Measurements from ENCODE around the gene ZNF408.
"Not testable (repeated sequence)": the region's sequence is repeated elsewhere in the genome, so short reads cannot be mapped to it uniquely, and the experiment has no call there.

Gene ZNF408

DNA sequence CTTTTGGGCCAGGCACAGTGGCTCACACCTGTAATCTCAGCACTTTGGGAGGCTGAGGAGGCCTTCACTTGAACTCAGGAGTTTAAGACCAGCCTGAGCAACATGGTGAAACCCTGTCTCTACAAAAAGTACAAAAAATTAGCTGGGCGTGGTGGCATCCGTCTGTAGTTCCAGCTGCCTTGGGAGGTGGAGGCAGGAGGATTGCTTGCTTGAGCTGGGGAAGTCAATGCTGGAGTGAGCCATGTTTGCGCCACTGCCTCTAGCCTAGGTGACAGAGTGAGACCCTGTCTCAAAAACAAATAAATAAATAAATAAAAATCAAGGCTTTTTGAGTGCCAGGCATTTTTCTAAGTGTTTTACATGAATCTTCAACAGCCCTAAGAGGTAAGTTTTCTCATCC lies 30.3 kb upstream of the ZNF408 start:
- H3K4me3 Mint-ChIP-seq; H3K9me3 Mint-ChIP-seq; H3K27me3 Mint-ChIP-seq (ENCODE audit: low read depth): not testable (repeated sequence)
- peaks cover 43% of the 10 kb centered on the region for H3K4me1 Mint-ChIP-seq (ENCODE audit: low read depth)
- peaks cover 48% of the 10 kb centered on the region for H3K36me3 Mint-ChIP-seq (ENCODE audit: low read depth)
- H3K27ac Mint-ChIP-seq = peak overlapping the region; percentile 84

DNA sequence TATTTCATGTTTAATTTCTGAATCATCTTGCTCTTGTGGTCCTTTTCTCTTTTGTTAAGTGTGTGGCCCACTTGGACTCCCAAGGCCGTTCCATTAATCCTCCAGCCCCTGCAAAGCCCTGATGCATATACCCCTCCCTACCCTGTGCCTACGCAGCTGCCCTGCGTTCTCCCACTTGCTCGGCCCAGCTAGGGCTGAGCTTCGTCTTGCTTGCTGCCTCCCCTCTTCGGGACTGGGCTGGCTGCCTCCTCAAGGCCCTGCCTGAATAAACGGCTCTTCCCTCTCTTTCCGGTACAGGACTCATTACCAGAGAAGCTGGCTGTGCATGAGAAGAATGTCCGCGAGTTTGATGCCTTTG lies 28.9 kb upstream of the ZNF408 start:
- Mint-ChIP-seq H3K4me1 (ENCODE audit: low read depth) (peaks cover 47% of the 10 kb centered on the region), H3K27ac (peak overlapping the region; percentile 84), H3K27me3 (ENCODE audit: low read depth) (no peaks in the 10 kb centered on the region), H3K4me3 (peak overlapping the region; percentile 10), H3K9me3 (no peaks in the 10 kb centered on the region), H3K36me3 (ENCODE audit: low read depth) (peaks cover 47% of the 10 kb centered on the region)

DNA sequence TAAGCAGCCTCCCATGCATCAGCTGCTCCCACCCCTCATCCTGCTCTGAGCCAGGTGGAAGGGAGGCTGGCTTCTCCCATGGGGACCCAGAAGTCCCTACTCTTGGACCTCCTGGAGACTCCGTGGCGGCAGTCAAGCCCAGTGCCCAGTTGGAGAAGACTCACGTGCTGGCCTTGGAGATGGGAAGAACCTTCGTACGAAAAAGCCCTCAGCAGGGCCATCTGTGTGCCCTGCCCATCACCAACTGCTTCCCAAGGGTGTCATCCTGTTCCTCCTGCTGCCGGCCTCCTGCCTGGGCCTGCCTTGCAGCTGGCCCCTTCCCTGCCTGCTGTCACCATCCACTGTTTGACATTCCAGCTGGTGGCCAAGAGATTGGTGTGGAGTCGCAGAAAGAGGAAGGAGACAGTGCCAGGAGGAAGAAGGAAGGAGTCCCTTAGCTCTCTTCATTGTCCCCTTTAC lies 28.4 kb upstream of the ZNF408 start:
- H3K27me3 Mint-ChIP-seq (ENCODE audit: low read depth) = no peaks in the 10 kb centered on the region
- peaks cover 46% of the 10 kb centered on the region for H3K36me3 Mint-ChIP-seq (ENCODE audit: low read depth)
- H3K27ac Mint-ChIP-seq = peak overlapping the region; percentile 86
- H3K4me3 Mint-ChIP-seq = no peak overlapping the region
- peaks cover 49% of the 10 kb centered on the region for H3K4me1 Mint-ChIP-seq (ENCODE audit: low read depth)
- no peaks in the 10 kb centered on the region for H3K9me3 Mint-ChIP-seq

DNA sequence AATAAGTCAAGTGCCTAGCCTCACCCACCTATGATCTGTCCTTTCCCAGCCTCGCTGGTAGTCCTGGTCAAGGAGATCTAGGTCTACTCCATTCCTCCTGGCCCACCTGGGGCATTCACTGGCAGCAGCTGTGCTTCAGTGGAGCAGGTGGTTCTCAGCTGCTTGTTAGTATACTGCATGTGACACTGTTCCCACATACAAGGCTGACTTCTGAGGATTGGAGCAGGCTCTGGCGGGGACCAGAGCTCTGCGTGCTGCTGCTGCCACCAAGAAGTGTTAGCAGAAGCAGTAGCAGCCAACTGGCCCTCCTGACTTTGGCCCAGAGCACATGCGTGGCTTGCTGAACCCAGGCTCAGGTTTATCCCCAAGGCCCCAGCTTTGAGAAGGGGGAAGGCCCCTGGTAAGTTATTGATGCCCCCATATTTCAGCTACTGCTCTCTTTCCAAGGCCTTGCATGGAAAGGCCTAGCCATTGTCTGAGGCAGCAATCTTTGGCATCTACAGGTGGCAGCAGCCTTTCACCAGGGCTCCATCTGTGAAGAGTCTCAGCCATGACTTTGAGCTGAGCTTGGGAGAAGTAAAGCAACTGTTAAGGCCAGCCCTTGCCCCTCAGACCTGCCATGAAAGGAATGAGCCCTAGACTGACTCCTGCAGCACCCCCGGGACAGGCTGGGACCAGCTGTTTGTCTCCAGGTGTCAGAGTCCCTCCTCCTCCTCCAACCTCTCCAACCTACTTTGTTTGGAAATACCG lies 26.9 kb upstream of the ZNF408 start:
- Mint-ChIP-seq H3K9me3 (no peaks in the 10 kb centered on the region), H3K27ac (peak overlapping the region; percentile 78), H3K36me3 (ENCODE audit: low read depth) (peaks cover 48% of the 10 kb centered on the region), H3K4me1 (ENCODE audit: low read depth) (peaks cover 49% of the 10 kb centered on the region), H3K27me3 (ENCODE audit: low read depth) (no peaks in the 10 kb centered on the region), H3K4me3 (no peak overlapping the region)

DNA sequence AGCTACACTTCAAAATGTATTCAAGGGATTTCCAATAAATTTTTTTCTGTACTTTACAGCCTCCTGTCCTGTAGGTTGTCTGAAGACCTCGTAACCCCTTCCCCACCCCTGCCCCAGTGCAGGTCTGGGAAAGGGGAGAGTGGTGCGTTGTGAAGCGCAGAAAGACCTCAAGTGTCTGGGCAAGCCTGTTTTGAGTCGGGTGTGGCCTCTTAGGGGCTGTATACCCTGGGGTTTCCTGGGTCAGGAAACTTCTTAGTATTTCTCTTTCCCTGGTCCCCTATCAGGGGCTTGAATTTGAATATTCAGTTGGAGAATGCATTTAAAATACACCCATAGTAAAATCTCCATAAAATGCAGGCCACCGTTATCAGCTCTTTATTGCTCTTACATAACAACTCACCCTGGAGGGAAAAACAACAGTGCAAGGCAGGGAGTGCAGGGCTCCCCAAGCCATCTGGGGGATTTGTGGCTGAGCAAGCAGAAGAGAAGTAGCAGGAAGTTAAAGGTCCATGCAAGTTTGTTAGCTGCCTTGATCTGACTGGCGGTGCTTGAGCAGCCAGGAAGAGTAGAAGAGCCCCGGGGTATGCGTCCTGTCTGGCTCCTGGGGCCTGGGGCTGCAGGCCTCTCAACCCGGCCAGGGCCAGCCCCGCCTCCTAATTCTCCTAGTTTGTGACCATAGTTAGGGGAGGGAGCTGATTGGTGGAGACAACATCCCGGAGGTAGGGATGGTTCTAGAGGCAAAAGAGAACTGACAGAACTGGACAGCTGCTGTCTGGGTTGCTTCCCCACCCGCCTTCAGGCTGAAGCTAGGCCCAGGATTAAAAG lies 26.2 kb upstream of the ZNF408 start:
- H3K27me3 Mint-ChIP-seq (ENCODE audit: low read depth) = no peaks in the 10 kb centered on the region
- peaks cover 42% of the 10 kb centered on the region for H3K36me3 Mint-ChIP-seq (ENCODE audit: low read depth)

DNA sequence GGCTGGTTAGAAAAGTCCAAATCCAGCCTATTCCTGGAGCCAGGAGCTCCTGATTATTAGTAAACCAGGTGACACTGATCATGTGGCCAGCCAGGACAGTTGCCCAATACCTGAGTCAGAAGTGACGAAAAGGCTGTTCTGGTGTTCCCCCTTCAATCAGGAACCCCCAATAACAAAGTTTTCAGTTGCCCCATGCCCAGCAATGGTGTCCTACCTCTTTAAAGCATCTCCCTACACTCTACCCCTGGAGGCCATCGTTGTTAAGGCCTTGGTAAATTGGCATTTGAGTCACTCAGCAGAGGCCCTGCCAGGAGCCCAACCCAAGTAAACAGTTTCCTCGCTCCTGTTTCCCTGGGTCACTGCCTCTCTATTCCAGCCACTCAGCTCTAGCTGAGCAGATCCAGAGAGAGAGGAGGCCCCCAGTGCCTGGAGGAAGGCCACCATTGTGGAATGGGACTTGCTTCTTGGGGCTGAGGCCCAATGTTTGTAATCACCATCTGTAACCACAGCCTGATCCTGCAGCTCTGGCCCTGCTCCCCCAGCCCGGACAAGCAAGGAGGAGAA lies 25.5 kb upstream of the ZNF408 start:
- no peaks in the 10 kb centered on the region for H3K27me3 Mint-ChIP-seq (ENCODE audit: low read depth)
- H3K27ac Mint-ChIP-seq = peak overlapping the region; percentile 78
- no peaks in the 10 kb centered on the region for H3K9me3 Mint-ChIP-seq
- peaks cover 42% of the 10 kb centered on the region for H3K4me1 Mint-ChIP-seq (ENCODE audit: low read depth)
- no peak overlapping the region for H3K4me3 Mint-ChIP-seq
- H3K36me3 Mint-ChIP-seq (ENCODE audit: low read depth) = peaks cover 40% of the 10 kb centered on the region

More for the DNA sequence above, 26.2 kb upstream of the ZNF408 start:
- H3K4me1 Mint-ChIP-seq (ENCODE audit: low read depth) = peaks cover 44% of the 10 kb centered on the region
- H3K9me3 Mint-ChIP-seq = no peaks in the 10 kb centered on the region
- no peak overlapping the region for H3K4me3 Mint-ChIP-seq
- H3K27ac Mint-ChIP-seq = peak overlapping the region; percentile 78

DNA sequence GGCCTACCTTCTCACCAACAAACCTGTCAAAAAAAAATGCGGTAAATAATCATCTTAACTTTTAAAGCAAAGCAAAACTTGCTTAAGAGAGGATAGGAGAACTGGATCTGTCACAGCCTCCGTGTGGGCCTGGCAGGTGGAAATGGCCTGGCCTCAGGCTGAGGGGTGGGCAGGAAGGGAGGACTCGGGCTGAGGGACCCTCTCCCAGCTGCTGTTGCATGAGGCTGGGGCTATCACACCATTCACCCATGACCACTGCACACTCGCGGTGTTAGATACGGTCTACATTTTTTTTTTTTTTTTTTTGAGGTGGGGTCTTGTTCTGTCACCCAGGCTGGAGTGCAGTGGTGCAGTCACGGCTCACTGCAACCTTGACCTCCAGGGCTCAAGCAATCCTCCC lies 24.9 kb upstream of the ZNF408 start:
- H3K4me1 Mint-ChIP-seq (ENCODE audit: low read depth) = peaks cover 38% of the 10 kb centered on the region
- H3K4me3 Mint-ChIP-seq = no peak overlapping the region
- peaks cover 43% of the 10 kb centered on the region for H3K36me3 Mint-ChIP-seq (ENCODE audit: low read depth)
- H3K9me3 Mint-ChIP-seq = no peaks in the 10 kb centered on the region
- H3K27ac Mint-ChIP-seq = no peak overlapping the region
- no peaks in the 10 kb centered on the region for H3K27me3 Mint-ChIP-seq (ENCODE audit: low read depth)

DNA sequence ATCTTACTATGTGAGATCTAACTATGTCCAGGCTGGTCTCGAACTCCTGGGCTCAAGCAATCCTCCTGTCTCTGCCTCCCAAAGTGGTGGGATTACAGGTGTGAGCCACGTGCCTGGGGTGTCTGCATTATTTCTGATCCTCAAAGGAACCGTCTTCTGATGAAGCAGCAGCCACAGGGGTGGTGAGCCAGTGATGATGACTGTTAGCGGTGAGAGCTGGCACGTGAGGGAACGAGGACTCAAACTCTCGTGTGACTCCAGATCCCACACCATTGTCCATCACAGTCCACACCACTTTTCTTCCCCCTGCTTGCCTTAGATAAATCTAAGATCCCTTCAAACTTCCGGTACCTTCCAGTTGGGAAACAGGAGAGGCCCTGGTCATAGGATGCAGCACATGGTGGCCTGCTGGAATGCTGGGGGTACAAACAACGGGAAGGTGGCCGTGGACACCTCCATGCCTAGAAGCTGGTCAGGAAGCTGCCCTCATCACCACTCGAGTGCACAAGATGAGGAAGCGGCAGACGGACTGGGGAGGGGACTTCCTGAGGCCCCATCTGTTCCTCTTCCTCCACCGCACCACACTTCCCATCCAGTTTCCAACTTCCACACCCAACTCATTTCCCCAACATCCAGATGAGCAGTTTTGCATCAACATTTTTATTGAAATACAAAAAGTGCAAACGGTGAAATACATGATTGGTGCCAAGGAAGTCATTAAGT lies 24.2 kb upstream of the ZNF408 start:
- Mint-ChIP-seq H3K9me3 (no peaks in the 10 kb centered on the region), H3K4me1 (ENCODE audit: low read depth) (peaks cover 31% of the 10 kb centered on the region), H3K27ac (peak overlapping the region; percentile 51), H3K27me3 (ENCODE audit: low read depth) (no peaks in the 10 kb centered on the region), H3K36me3 (ENCODE audit: low read depth) (peaks cover 40% of the 10 kb centered on the region), H3K4me3 (no peak overlapping the region)

DNA sequence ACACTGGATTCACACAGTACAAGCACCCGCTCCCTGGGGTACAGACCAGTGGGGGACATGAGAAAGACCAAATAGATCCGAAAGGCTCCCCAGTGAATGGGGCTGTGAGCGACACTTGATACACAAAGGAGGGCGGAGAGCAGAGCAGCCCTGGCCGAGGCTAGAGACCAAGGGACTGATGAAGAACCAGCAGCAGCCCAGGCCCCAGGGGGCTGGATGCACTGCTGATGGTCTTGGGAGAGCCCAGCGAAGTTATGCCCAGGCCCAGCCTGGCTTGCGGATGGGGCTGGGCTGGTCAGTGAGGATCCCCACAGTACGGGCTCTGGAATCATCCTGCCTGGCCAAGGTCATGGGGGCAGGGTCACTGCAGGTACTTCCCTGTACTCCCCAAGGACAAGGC lies 23.7 kb upstream of the ZNF408 start:
- H3K4me1 Mint-ChIP-seq (ENCODE audit: low read depth) = peaks cover 25% of the 10 kb centered on the region
- H3K4me3 Mint-ChIP-seq = no peak overlapping the region
- no peaks in the 10 kb centered on the region for H3K27me3 Mint-ChIP-seq (ENCODE audit: low read depth)
- H3K36me3 Mint-ChIP-seq (ENCODE audit: low read depth) = peaks cover 34% of the 10 kb centered on the region
- H3K27ac Mint-ChIP-seq = no peak overlapping the region
- no peaks in the 10 kb centered on the region for H3K9me3 Mint-ChIP-seq

DNA sequence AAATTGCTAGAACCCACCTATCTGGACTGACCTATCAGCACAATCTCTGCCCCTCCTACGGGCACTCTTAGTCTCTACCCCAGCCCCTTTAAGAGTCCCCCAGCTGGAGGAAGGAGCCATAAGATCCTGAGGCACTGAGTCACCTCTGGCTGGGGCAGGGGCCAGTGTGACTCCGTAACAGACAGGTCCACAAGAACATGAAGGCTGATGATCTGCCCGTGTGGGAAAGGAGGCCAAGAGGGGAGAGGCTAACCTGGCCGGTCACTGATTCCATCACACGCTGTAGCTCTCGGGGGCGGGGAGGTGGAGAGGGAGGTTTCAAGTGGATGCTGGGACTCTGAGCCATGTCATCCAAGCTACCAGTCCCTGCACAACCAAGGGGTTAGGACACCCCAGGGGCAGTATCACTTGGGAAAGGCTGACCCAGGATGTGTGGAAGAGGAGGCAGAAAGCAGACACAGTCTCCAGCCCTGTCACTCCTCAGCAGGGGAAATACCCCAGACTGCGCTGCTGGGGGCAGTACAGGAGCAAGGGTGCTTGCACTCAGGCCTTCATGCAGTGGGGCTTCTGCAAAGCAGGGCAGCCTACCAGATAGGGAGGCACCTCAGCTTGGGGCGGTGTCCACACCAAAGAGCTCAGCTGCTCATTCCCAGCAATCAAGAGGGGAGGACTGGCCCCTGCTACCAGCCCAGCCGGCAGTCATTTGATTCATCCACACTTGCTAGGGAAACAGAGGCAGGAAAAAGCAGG lies 22.7 kb upstream of the ZNF408 start:
- peak overlapping the region; percentile 41 for H3K27ac Mint-ChIP-seq
- peaks cover 25% of the 10 kb centered on the region for H3K36me3 Mint-ChIP-seq (ENCODE audit: low read depth)

DNA sequence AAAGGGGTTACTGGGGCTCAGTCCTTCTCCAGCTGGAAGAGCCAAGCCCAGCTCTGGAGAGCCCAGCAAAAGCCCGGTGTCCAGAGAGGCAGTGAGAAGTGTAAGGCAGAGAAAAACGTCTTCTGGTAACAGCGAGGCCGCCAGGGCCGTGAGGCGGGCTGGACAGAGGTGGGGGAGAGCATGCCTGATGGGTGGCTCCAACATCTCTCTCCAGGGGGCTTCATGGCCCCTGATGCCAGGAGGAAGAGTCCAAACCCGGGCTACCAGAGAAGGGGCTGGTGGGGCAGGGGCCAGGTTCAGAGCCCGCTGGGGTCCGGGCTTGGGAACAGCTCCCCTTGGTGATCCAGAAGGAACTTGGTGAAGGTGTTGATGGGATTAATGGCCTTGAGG lies 22.1 kb upstream of the ZNF408 start:
- peaks cover 25% of the 10 kb centered on the region for H3K36me3 Mint-ChIP-seq (ENCODE audit: low read depth)
- H3K27me3 Mint-ChIP-seq (ENCODE audit: low read depth) = no peaks in the 10 kb centered on the region
- H3K9me3 Mint-ChIP-seq = no peaks in the 10 kb centered on the region
- no peak overlapping the region for H3K27ac Mint-ChIP-seq
- peaks cover 14% of the 10 kb centered on the region for H3K4me1 Mint-ChIP-seq (ENCODE audit: low read depth)
- no peak overlapping the region for H3K4me3 Mint-ChIP-seq

More for the DNA sequence above, 22.7 kb upstream of the ZNF408 start:
- Mint-ChIP-seq H3K4me3 (no peak overlapping the region), H3K27me3 (ENCODE audit: low read depth) (no peaks in the 10 kb centered on the region), H3K4me1 (ENCODE audit: low read depth) (peaks cover 17% of the 10 kb centered on the region), H3K9me3 (no peaks in the 10 kb centered on the region)

DNA sequence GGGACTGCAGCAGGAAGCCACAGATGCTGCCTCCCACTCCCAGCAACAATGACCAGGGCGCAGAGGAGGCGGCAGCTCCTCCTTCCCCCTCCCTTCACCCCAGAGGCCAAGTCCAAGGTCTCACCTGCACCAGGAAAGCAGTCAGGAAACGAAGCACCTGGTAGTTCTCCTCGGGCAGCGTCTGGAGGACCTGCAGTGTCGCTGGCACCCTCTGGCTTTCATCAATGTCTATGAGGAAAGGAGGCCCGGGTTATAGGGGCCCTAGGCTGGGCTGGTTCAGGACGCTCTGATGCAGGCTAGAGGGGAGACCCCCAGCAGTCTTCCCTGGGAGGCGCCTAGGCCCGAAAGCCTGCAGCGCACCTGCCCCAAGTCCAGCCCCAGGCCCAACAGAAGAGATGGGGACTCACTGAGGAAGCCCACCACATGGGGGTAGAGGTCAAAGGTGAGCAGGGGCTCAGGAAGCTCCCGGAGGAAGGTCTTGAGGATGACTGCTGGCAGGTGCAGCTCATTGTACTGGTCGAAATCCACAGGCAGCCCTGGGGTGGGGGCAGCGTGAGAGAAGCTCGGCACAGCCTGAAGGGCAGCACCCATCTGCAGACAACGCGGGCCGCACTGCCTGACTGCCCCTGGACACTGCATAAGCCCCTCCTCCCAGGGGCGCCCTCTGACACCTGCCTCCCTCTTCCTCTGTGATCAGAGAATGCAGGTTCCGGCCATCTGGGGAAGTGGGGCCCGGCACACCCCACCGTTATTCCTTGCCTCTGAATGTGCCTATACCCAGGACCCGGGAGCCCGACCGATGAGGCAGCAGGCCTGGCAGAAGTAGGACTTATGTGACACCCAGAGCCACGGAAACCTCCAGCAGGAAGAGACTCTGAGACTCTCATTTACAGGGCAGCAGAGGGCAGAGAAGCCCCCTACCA lies 21.3 kb upstream of the ZNF408 start:
- H3K4me1 Mint-ChIP-seq (ENCODE audit: low read depth) = peaks cover 13% of the 10 kb centered on the region
- peaks cover 26% of the 10 kb centered on the region for H3K36me3 Mint-ChIP-seq (ENCODE audit: low read depth)
- H3K9me3 Mint-ChIP-seq = no peaks in the 10 kb centered on the region
- H3K4me3 Mint-ChIP-seq = no peak overlapping the region
- H3K27ac Mint-ChIP-seq = no peak overlapping the region
- no peaks in the 10 kb centered on the region for H3K27me3 Mint-ChIP-seq (ENCODE audit: low read depth)

DNA sequence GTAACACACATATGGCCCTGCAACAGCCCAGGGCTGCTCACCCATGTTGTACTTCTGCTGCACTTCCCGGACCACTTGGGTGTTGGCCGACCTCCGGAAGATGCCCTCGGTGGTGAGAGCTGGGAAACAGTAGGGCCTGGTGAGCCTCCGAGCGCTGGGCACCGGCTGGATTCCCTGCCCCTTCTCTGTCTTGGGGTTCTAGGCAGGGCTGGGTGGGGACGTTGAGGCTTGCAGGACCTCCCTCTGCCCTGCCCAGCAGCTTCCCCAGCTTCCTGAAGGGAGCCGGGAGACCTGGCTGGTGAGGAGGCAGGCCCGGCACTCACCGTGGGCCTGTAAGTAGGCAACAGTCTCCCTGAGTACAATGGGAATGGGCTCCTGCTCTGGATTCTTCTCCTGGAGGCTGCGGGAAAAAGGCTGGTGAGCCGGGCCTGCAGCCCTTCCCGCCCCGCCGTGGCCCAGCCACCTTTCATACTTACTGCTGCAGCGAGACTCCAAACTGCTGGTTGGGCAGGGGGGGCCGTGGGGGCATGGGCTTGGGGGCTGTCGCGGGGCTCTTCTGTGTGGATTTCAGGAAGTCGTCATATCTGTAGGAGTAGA lies 20.6 kb upstream of the ZNF408 start:
- Mint-ChIP-seq H3K4me1 (ENCODE audit: low read depth) (peaks cover 8% of the 10 kb centered on the region), H3K27me3 (ENCODE audit: low read depth) (no peaks in the 10 kb centered on the region), H3K9me3 (no peaks in the 10 kb centered on the region), H3K27ac (no peak overlapping the region), H3K36me3 (ENCODE audit: low read depth) (peaks cover 23% of the 10 kb centered on the region), H3K4me3 (no peak overlapping the region)

All from T-helper 1 cell treated with Interleukin-12 subunit alpha and Interleukin-12 subunit beta and Interleukin-4 antibody, amounts not matched to agents 30 μg/mL and 1 μg/mL, for 36 hours (primary cell).